H9 (cell line): ENCODE data around the gene COA1. TPM values are rescaled to one million over a fixed set of nuclear protein-coding genes. Genes with fewer than 3 reads are reported as not detected.

Experiments used
- DNase-seq: peaks from one replicate; pipeline ENCODE4 v3.0.0-alpha.2; 2017
- H2AFZ ChIP-seq: one replicate; pipeline ENCODE4 v1.6.1; 2013; ENCODE audit warnings: mild to moderate bottlenecking, low read length, control low read depth, moderate library complexity
- H2AK5ac ChIP-seq: 2 replicates; pipeline ENCODE4 v1.6.1; 2013; ENCODE audit warnings: low read length, control low read depth, mixed read lengths; ENCODE audit not compliant: insufficient read length
- H2BK120ac ChIP-seq: one replicate; pipeline ENCODE4 v1.6.1; 2013; ENCODE audit warnings: low read depth, mild to moderate bottlenecking, low read length, control low read depth, inconsistent platforms; ENCODE audit not compliant: poor library complexity, severe bottlenecking
- H2BK12ac ChIP-seq: 2 replicates; pipeline ENCODE4 v1.6.1; 2013; ENCODE audit warnings: low read length, control low read depth, mixed read lengths, low read depth; ENCODE audit not compliant: insufficient read length
- H2BK15ac ChIP-seq: 2 replicates; pipeline ENCODE4 v1.6.1; 2013; ENCODE audit warnings: low read depth, low read length, control low read depth
- H2BK20ac ChIP-seq: one replicate; pipeline ENCODE4 v1.6.1; 2013; ENCODE audit warnings: low read depth, mild to moderate bottlenecking, low read length, control low read depth, inconsistent platforms; ENCODE audit not compliant: poor library complexity, severe bottlenecking
- H2BK5ac ChIP-seq: 2 replicates; pipeline ENCODE4 v1.6.1; 2013; ENCODE audit warnings: low read length, control low read depth, mixed read lengths; ENCODE audit not compliant: insufficient read length
- H3K14ac ChIP-seq: 2 replicates; pipeline ENCODE4 v1.6.1; 2013; ENCODE audit warnings: low read length, control low read depth; ENCODE audit not compliant: insufficient read depth
- H3K18ac ChIP-seq: 2 replicates; pipeline ENCODE4 v1.6.1; 2013; ENCODE audit warnings: low read depth, mild to moderate bottlenecking, mixed read lengths, low read length, control low read depth; ENCODE audit not compliant: insufficient read length
- H3K23ac ChIP-seq: 2 replicates; pipeline ENCODE4 v1.6.1; 2013; ENCODE audit warnings: low read length, control low read depth, mixed read lengths, low read depth; ENCODE audit not compliant: insufficient read length
- H3K23me2 ChIP-seq: 2 replicates; pipeline ENCODE4 v1.6.1; 2013; ENCODE audit warnings: low read depth, mild to moderate bottlenecking, mixed read lengths, low read length, control low read depth; ENCODE audit not compliant: insufficient read length, poor library complexity, severe bottlenecking
- H3K27ac ChIP-seq: 2 replicates; pipeline ENCODE4 v1.5.1; 2013; ENCODE audit warnings: low read length, control low read depth, mixed read lengths, low read depth; ENCODE audit not compliant: insufficient read length
- H3K27me3 ChIP-seq: 2 replicates; pipeline ENCODE4 v1.6.1; 2013; ENCODE audit warnings: low read length, control low read depth, inconsistent platforms; ENCODE audit not compliant: insufficient read depth
- H3K4ac ChIP-seq: 2 replicates; pipeline ENCODE4 v1.6.1; 2013; ENCODE audit warnings: low read depth, mild to moderate bottlenecking, control low read depth, inconsistent platforms, low read length, moderate library complexity
- H3K4me1 ChIP-seq: 2 replicates; pipeline ENCODE4 v1.6.1; 2013; ENCODE audit warnings: low read length, control low read depth, inconsistent platforms; ENCODE audit not compliant: insufficient read depth
- H3K4me2 ChIP-seq: 2 replicates; pipeline ENCODE4 v1.6.1; 2013; ENCODE audit warnings: low read length, control low read depth, mixed read lengths; ENCODE audit not compliant: insufficient read length, insufficient read depth
- H3K56ac ChIP-seq: 2 replicates; pipeline ENCODE4 v1.6.1; 2013; ENCODE audit warnings: low read depth, mild to moderate bottlenecking, mixed read lengths, low read length, control low read depth; ENCODE audit not compliant: insufficient read length
- H3K79me1 ChIP-seq: 2 replicates; pipeline ENCODE4 v1.6.1; 2013; ENCODE audit warnings: low read depth, mild to moderate bottlenecking, moderate library complexity, low read length, control low read depth, inconsistent platforms; ENCODE audit not compliant: insufficient read depth, poor library complexity, severe bottlenecking
- H3K79me2 ChIP-seq: 2 replicates; pipeline ENCODE4 v1.6.1; 2013; ENCODE audit warnings: low read length, control low read depth, inconsistent platforms; ENCODE audit not compliant: insufficient read depth
- H3K9ac ChIP-seq: 2 replicates; pipeline ENCODE4 v1.6.1; 2013; ENCODE audit warnings: low read length, control low read depth, mixed read lengths; ENCODE audit not compliant: insufficient read length; ENCODE audit errors: extremely low read depth
- H3K9me3 ChIP-seq: one replicate; pipeline ENCODE4 v1.6.1; 2013; ENCODE audit warnings: low read depth, low read length, inconsistent platforms; ENCODE audit not compliant: control insufficient read depth
- H3T11ph ChIP-seq: one replicate; pipeline ENCODE4 v1.6.1; 2013; ENCODE audit warnings: mild to moderate bottlenecking, low read length, control low read depth, inconsistent platforms
- H4K20me1 ChIP-seq: one replicate; pipeline ENCODE4 v1.6.1; 2013; ENCODE audit not compliant: control insufficient read depth, insufficient read length, insufficient read depth
- H4K5ac ChIP-seq: 2 replicates; pipeline ENCODE4 v1.6.1; 2013; ENCODE audit warnings: low read depth, mild to moderate bottlenecking, mixed read lengths, low read length, control low read depth; ENCODE audit not compliant: insufficient read length
- H4K8ac ChIP-seq: replicated peaks from 2 replicates; pipeline ENCODE4 v1.6.1; 2013; ENCODE audit warnings: low read length, control low read depth, mixed read lengths, low read depth; ENCODE audit not compliant: insufficient read length
- H4K91ac ChIP-seq: 2 replicates; pipeline ENCODE4 v1.6.1; 2013; ENCODE audit warnings: low read depth, mild to moderate bottlenecking, moderate library complexity, mixed read lengths, low read length, control low read depth; ENCODE audit not compliant: insufficient read length
- H3K27ac Mint-ChIP-seq, 3 experiments: 2 replicates in 2 of 3; 3 replicates in 1 of 3; pipeline ENCODE4 v1.8.0; 2020 to 2021; ENCODE audit warnings: mixed read lengths in 3 of 3, mild to moderate bottlenecking in 1 of 3, moderate library complexity in 1 of 3
- H3K27me3 Mint-ChIP-seq: 2 replicates; pipeline ENCODE4 v1.8.0; 2021; ENCODE audit warnings: low read depth, mild to moderate bottlenecking, moderate library complexity, mixed read lengths
- H3K36me3 Mint-ChIP-seq, 3 experiments: 2 replicates in 2 of 3; 3 replicates in 1 of 3; pipeline ENCODE4 v1.8.0; 2020 to 2021; ENCODE audit warnings: low read depth in 3 of 3, mixed read lengths in 3 of 3; ENCODE audit not compliant: insufficient read depth in 1 of 3
- H3K4me1 Mint-ChIP-seq, 2 experiments: 2 replicates each; pipeline ENCODE4 v1.8.0; 2020; ENCODE audit warnings: mixed read lengths in 2 of 2
- H3K4me3 Mint-ChIP-seq, 2 experiments: 2 replicates in 1 of 2; 3 replicates in 1 of 2; pipeline ENCODE4 v1.8.0; 2020 to 2021; ENCODE audit warnings: mild to moderate bottlenecking in 2 of 2, mixed read lengths in 2 of 2, moderate library complexity in 1 of 2
- H3K9me3 Mint-ChIP-seq, 2 experiments: 2 replicates in 1 of 2; 3 replicates in 1 of 2; pipeline ENCODE4 v1.8.0; 2020; ENCODE audit warnings: mild to moderate bottlenecking in 2 of 2, mixed read lengths in 2 of 2, moderate library complexity in 1 of 2
- CTCF ChIP-seq: fragments of 200-600 bp; sonication (generic); conservative IDR thresholded peaks from 3 replicates; pipeline ENCODE4 v1.8.0; 2021; ENCODE audit warnings: antibody characterized with exemption, mild to moderate bottlenecking
- WGBS: extraction: QIAGEN DNeasy Blood & Tissue Kit; methylation state at CpG from one replicate; pipeline ENCODE4 v1.1.7; 2013; ENCODE audit warnings: missing lambda C conversion rate, low lambda C conversion rate, mixed read lengths; ENCODE audit not compliant: insufficient read length; ENCODE audit errors: extremely low coverage; 5-methylcytosine and 5-hydroxymethylcytosine counted together
- total RNA-seq: library from RNA; stranded (reverse); gene quantifications from 2 replicates; pipeline ENCODE4 v1.2.1, GENCODE V29; 2021

COA1 gene
- total RNA-seq, 1 experiment from 2014 or later = 138 TPM

DNA sequence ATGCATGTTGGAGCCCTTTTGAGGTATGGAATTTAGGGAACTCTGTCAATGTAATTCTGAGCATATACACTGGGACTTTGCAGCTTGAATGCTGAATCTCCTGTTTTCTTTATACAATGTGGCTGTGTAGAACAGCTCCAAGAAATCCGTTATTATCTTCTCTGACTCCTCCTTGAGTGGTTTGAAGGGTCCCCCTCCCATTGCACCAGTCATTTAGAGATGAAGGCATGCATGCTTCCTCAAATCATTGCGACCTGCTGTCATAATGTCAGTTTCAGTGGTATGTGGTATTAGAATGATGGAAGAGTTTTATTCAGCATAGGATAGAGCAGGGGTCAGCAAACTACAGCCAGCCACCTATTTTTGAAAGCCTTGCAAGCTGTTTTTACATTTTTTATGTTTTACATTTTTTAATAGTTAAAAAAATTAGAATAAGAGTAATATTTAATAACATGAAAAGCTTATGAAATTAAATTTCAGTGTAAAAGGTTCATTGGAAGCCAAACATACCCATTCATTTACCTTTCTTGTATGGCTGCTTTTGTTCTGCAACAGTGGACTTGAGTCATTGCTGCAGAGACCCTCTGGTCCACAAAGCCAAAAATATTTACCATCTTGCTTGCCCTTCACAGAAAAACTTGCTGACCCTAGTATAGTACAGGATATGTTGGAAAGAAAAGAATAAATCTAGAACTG is 138.3 kb downstream of the COA1 start:
- Histone ChIP-seq H3K4me1 (peaks cover 3% of the 10 kb centered on the region; the same call in 1 of the 2 replicates), H3K9ac (no peak overlapping the region), H3K56ac (no peak overlapping the region), H3K23me2 (no peaks in the 10 kb centered on the region), H2AK5ac (no peak overlapping the region), H3K18ac (no peak overlapping the region), H2AFZ (no peak overlapping the region), H4K20me1 (no peaks in the 10 kb centered on the region), H3K79me2 (peaks cover 2% of the 10 kb centered on the region; the same call in 1 of the 2 replicates), H3K79me1 (no peaks in the 10 kb centered on the region), H3T11ph (no peak overlapping the region), H2BK15ac (no peak overlapping the region), H3K23ac (no peak overlapping the region), H4K5ac (no peak overlapping the region), H4K8ac (no peak overlapping the region), H3K4me2 (no peak overlapping the region), H3K4ac (no peak overlapping the region), H2BK20ac (no peak overlapping the region), H2BK12ac (no peak overlapping the region), H3K27ac (no peak overlapping the region), H3K9me3 (no peaks in the 10 kb centered on the region), H2BK5ac (no peak overlapping the region), H3K27me3 (no peaks in the 10 kb centered on the region), H2BK120ac (no peak overlapping the region), H4K91ac (no peak overlapping the region), H3K14ac (no peak overlapping the region)
- no peak overlapping the region; a peak in 1 of 7 replicates for H3K27ac Mint-ChIP-seq
- DNase-seq = no peak
- H3K4me3 Mint-ChIP-seq = no peak overlapping the region
- no peaks in the 10 kb centered on the region for H3K9me3 Mint-ChIP-seq
- peaks cover 0 to 2% (median 0%) of the 10 kb centered on the region in 3 experiments; a peak in 2 of 7 replicates for H3K36me3 Mint-ChIP-seq
- WGBS = no CpG with 5 or more reads among the region's 2 CpGs
- no peak for TF ChIP-seq CTCF
- H3K27me3 Mint-ChIP-seq = no peaks in the 10 kb centered on the region
- H3K4me1 Mint-ChIP-seq = peaks cover 4 to 12% of the 10 kb centered on the region in 2 experiments
